IPS-15b (cell line): Measurements from ENCODE around the gene ST6GALNAC1.

Experiments
- H3K27me3 ChIP-seq: one replicate; pipeline ENCODE4 v1.6.1; 2013; ENCODE audit warnings: low read length; ENCODE audit not compliant: control insufficient read depth, insufficient read depth
- H3K36me3 ChIP-seq: one replicate; pipeline ENCODE4 v1.6.1; 2013; ENCODE audit warnings: low read length; ENCODE audit not compliant: control insufficient read depth, insufficient read depth
- H3K4me1 ChIP-seq: one replicate; pipeline ENCODE4 v1.6.1; 2013; ENCODE audit warnings: mild to moderate bottlenecking, low read length; ENCODE audit not compliant: control insufficient read depth, insufficient read depth
- H3K4me3 ChIP-seq: one replicate; pipeline ENCODE4 v1.5.1; 2013; ENCODE audit warnings: low read depth, low read length
- H3K9ac ChIP-seq: one replicate; pipeline ENCODE4 v1.6.1; 2013; ENCODE audit warnings: low read depth, mild to moderate bottlenecking, low read length
- H3K9me3 ChIP-seq: one replicate; pipeline ENCODE4 v1.6.1; 2013; ENCODE audit warnings: mild to moderate bottlenecking, low read length; ENCODE audit not compliant: control insufficient read depth, insufficient read depth

The ST6GALNAC1 gene

GRCh38 chr17:76657505-76658241, 14.1 kb upstream of the ST6GALNAC1 start:
- Histone ChIP-seq H3K4me1 (no peaks in the 10 kb centered on the region), H3K9ac (no peak overlapping the region), H3K4me3 (no peak overlapping the region), H3K27me3 (no peaks in the 10 kb centered on the region), H3K9me3 (no peaks in the 10 kb centered on the region), H3K36me3 (no peaks in the 10 kb centered on the region)

GRCh38 chr17:76654408-76654807, 10.9 kb upstream of the ST6GALNAC1 start:
- H3K9ac ChIP-seq = no peak overlapping the region
- H3K9me3 ChIP-seq = no peaks in the 10 kb centered on the region
- no peak overlapping the region for H3K4me3 ChIP-seq
- H3K4me1 ChIP-seq = no peaks in the 10 kb centered on the region
- no peaks in the 10 kb centered on the region for H3K27me3 ChIP-seq
- H3K36me3 ChIP-seq = no peaks in the 10 kb centered on the region

- Histone ChIP-seq H3K27me3 (no peaks in the 10 kb centered on the region), H3K9ac (no peak overlapping the region), H3K36me3 (no peaks in the 10 kb centered on the region), H3K4me3 (no peak overlapping the region), H3K9me3 (no peaks in the 10 kb centered on the region), H3K4me1 (no peaks in the 10 kb centered on the region)
These were observed 6.9 kb upstream of the ST6GALNAC1 start for GRCh38 chr17:76650504-76650903.

GRCh38 chr17:76646712-76647111, 3.2 kb upstream of the ST6GALNAC1 start:
- H3K27me3 ChIP-seq = no peaks in the 10 kb centered on the region
- H3K4me3 ChIP-seq = no peak overlapping the region
- no peak overlapping the region for H3K9ac ChIP-seq
- no peaks in the 10 kb centered on the region for H3K36me3 ChIP-seq
- H3K4me1 ChIP-seq = no peaks in the 10 kb centered on the region
- H3K9me3 ChIP-seq = no peaks in the 10 kb centered on the region

GRCh38 chr17:76645481-76645880, 1.9 kb upstream of the ST6GALNAC1 start:
- H3K9me3 ChIP-seq = no peaks in the 10 kb centered on the region
- no peaks in the 10 kb centered on the region for H3K4me1 ChIP-seq
- no peak overlapping the region for H3K9ac ChIP-seq
- H3K4me3 ChIP-seq = no peak overlapping the region
- H3K36me3 ChIP-seq = no peaks in the 10 kb centered on the region
- no peaks in the 10 kb centered on the region for H3K27me3 ChIP-seq

- no peaks in the 10 kb centered on the region for H3K36me3 ChIP-seq
- H3K4me3 ChIP-seq = no peak overlapping the region
- H3K9me3 ChIP-seq = no peaks in the 10 kb centered on the region
- no peaks in the 10 kb centered on the region for H3K27me3 ChIP-seq
- peaks cover 2% of the 10 kb centered on the region for H3K4me1 ChIP-seq
- no peak overlapping the region for H3K9ac ChIP-seq
These were observed 1.4 kb upstream of the ST6GALNAC1 start for GRCh38 chr17:76644995-76645394.

GRCh38 chr17:76642994-76643393, 563 bp downstream of the ST6GALNAC1 start:
- Histone ChIP-seq H3K36me3 (no peaks in the 10 kb centered on the region), H3K9me3 (no peaks in the 10 kb centered on the region), H3K9ac (no peak overlapping the region), H3K27me3 (no peaks in the 10 kb centered on the region), H3K4me1 (peaks cover 2% of the 10 kb centered on the region), H3K4me3 (no peak overlapping the region)

- no peaks in the 10 kb centered on the region for H3K27me3 ChIP-seq
These were observed 1.5 kb downstream of the ST6GALNAC1 start for GRCh38 chr17:76642032-76642561.

GRCh38 chr17:76641501-76641900, 2.1 kb downstream of the ST6GALNAC1 start:
- no peak overlapping the region for H3K9ac ChIP-seq
- peaks cover 2% of the 10 kb centered on the region for H3K4me1 ChIP-seq
- H3K4me3 ChIP-seq = no peak overlapping the region
- no peaks in the 10 kb centered on the region for H3K27me3 ChIP-seq
- no peaks in the 10 kb centered on the region for H3K9me3 ChIP-seq
- no peaks in the 10 kb centered on the region for H3K36me3 ChIP-seq

More at GRCh38 chr17:76642032-76642561, 1.5 kb downstream of the ST6GALNAC1 start:
- Histone ChIP-seq H3K4me1 (peaks cover 2% of the 10 kb centered on the region), H3K36me3 (no peaks in the 10 kb centered on the region), H3K9me3 (no peaks in the 10 kb centered on the region), H3K9ac (no peak overlapping the region), H3K4me3 (no peak overlapping the region)

- Histone ChIP-seq H3K4me3 (no peak overlapping the region), H3K9me3 (no peaks in the 10 kb centered on the region), H3K4me1 (peaks cover 2% of the 10 kb centered on the region), H3K27me3 (no peaks in the 10 kb centered on the region), H3K9ac (no peak overlapping the region), H3K36me3 (no peaks in the 10 kb centered on the region)
These were observed 2.8 kb downstream of the ST6GALNAC1 start for GRCh38 chr17:76640550-76641380.

GRCh38 chr17:76638263-76638662, 5.3 kb downstream of the ST6GALNAC1 start:
- Histone ChIP-seq H3K9ac (no peak overlapping the region), H3K4me1 (peaks cover 2% of the 10 kb centered on the region), H3K9me3 (no peaks in the 10 kb centered on the region), H3K4me3 (no peak overlapping the region), H3K27me3 (no peaks in the 10 kb centered on the region), H3K36me3 (no peaks in the 10 kb centered on the region)
